Epidermal melanocyte (primary cell): ENCODE results near the gene PRKCB.
A peak's percentile ranks its signal among the peaks of the same experiment; 100 is the strongest.

Source experiments
- DNase-seq: peaks from one replicate; pipeline ENCODE4 v3.0.0; 2011; ENCODE audit warnings: low spot score; ENCODE audit not compliant: insufficient read length

PRKCB gene

DNA sequence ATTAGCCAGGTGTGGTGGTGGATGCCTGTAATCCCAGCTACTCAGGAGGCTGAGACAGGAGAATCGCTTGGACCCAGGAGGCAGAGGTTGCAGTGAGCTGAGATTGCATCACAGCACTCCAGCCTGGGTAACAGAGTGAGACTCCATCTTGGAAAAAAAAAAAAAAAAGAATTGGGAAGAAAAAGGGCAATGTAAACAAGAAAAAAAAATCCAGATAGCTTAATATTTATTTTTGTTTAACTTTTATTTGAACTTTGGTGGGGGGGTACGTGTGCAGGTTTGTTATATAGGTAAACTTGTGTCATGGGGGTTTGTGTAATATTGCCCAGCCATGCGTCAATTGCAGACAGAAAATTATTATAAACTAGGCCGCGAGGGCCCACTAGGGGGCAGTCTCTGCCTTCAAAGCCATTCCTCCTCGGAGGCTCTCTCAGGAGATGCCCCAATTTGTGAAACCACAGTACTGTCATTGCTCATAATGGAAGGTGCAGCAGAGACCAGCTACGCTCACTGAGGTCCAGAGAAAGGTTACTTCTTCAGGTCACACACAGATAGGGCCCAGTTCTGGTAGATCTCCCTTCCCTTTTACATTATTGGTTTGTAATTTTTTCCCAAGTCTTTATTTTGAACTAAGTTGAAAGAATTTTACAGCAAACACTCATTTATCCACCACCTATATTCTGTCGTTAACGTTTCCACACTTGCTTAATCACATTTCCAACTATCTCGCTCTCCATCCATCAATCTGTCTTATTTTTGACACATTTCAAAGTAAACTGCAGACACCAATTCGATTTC lies 206.2 kb downstream of the PRKCB start:
- peak; percentile 74 for DNase-seq

DNA sequence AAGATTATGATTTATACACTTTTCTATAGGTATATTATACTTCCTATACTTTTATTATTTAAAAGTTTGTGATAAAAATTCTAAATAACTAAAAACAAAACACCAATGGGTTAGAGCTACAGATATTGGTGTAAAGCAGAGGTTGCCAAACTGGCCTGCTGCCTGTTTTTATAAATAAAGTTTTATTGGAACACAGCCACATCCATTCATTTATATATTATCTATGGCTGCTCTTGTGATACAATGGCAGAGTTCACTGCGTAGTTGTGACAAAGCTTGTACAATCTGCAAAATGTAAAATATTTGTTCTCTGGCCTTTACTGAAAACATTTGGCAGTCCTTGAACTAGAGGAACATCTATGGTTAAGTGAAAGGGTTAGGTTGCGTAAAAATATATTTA lies 208.7 kb downstream of the PRKCB start:
- DNase-seq, result no peak

DNA sequence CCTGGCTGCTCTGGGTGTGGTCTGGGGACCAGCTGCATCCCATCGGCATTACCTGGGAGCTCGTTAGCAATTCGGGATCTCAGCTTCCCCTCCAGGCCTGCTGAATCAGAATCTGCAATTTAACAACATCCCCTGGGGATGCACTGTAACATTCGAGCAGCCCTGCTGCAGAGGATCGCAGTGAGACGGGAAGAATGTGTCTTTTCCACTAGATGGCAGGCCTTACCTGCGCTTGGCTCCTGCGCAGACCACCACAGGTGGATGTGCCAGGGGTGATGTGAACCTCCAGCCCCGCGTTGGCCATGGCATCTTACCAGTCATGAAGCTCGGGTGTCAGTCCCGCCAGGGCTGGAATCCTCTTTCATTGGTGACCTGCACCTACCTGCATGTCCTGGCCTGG lies 209.9 kb downstream of the PRKCB start:
- DNase-seq, result no peak

DNA sequence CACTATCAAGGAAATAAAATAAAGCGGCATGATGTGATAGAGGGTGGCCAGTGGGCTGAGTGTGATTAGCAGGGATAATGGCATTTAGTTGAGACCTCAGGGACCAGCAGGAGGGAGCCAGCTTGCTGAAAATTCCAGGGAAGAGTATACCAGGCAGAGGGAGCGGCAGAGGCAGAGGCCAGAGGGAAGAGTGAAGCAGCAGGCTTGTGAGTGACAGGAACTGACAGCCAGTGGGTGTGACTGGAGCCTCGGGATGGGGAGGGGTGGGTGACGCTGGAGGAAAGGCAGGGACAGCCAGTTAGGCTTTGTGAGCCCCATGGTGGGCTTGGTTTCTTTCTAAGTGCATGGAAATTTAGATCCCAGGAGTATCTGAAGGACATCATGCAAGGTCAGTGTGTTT lies 210.7 kb downstream of the PRKCB start:
- no peak for DNase-seq

DNA sequence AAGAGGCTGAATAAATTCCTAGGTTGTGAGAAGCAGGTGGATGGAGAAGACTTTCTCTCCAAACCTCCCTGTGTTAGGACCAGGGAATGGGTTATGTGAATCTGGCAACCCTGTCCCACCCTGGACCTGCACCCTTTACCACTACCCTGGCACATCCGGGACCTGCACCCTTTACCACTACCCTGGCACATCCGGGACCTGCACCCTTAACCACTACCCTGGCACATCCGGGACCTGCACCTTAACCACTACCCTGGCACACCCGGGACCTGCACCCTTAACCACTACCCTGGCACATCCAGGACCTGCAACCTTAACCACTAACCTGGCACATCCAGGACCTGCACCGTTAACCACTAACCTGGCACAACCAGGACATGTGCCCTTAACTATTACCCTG lies 213.3 kb downstream of the PRKCB start:
- DNase-seq, result no peak

DNA sequence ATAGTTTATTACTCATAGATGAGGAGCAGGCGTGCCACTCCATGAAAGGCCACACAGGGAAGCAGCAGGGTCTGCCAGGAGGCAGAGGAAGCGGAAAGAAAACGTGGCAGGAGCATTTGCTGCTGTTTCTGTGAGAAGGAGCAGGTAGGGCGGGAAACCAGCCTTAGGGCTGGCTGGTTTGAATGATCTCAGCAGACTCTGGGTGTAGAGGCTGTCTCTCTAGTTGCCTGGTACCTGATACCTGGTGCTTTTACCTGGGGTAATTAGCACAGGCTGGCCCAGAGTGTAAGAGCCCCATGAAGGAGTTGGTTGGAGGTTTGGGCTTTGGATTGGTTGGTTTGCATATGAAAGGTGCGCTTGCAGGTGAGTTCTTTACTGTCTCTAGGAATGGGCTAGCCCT lies 215.3 kb downstream of the PRKCB start:
- DNase-seq, result no peak

DNA sequence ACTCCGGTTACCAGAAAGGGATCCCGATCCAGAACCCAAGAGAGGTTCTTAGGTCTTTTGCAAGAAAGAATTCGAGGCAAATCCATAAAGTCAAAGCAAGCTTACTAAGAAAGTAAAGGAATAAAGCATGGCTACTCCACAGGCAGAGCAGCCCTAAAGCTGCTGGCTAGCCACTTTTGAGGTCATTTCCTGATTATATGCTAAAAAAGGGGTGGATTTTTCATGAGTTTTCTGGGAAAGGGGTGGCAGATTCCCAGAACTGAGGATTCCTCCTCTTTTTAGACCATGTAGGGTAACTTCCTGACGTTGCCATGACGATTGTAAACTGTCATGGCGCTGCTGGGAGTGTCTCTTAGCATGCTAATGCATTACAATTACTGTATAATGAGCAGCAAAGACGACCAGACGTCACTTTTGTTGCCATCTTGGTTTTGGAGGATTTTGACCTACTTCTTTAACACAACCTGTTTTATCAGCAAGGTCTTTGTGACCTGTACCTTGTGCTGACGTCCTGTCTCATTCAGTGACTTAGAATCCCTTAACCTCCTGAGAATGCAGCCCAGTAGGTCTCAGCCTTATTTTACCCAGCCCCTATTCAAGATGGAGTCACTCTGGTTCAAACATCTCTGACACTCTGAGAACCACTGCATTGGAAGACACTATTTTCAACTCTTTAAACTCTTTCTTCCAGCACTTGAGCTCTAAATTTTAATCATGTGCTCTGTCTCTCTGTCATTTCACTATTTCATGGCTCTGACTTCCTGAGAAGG lies 216.7 kb downstream of the PRKCB start:
- no peak for DNase-seq

DNA sequence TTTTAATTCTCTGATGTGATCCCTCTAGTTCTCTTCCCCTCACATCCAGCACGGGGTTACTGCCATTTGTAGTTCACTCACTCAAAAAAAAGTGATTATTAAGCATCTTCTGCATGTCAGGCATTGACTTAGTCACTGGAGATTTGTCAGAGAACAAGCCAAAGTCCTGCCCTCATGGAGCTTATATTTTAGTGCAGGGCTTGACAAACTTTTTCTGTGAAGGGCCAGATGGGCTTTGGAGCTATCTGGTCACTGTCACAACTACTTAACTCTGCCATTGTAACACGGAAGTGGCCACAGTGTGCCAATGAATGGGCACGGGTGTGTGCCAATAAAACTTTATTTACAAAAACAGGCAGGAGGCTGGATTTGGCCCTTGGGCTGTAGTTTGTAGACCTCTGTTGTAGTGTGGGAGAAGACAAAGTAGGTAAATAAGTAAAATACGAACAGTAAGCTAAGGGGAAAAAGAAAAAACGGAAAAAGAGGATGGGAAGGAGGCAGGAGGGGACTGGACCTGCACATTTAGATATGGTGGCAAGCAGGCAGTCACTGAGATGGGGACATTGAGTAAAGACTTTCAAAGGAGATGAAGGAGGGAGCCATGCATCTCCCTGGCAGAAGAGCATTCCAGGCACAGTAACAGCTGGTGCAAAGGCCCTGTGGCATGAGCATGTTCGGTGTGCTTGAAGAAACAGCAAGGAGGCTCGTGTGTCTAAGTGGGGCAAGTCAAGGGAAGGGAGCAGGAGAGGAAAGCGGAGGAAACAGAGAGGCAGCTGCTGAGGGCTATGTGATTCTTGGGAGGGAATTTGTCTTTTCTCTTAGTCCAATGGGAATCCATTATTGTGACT lies 217.5 kb downstream of the PRKCB start:
- DNase-seq, result no peak

DNA sequence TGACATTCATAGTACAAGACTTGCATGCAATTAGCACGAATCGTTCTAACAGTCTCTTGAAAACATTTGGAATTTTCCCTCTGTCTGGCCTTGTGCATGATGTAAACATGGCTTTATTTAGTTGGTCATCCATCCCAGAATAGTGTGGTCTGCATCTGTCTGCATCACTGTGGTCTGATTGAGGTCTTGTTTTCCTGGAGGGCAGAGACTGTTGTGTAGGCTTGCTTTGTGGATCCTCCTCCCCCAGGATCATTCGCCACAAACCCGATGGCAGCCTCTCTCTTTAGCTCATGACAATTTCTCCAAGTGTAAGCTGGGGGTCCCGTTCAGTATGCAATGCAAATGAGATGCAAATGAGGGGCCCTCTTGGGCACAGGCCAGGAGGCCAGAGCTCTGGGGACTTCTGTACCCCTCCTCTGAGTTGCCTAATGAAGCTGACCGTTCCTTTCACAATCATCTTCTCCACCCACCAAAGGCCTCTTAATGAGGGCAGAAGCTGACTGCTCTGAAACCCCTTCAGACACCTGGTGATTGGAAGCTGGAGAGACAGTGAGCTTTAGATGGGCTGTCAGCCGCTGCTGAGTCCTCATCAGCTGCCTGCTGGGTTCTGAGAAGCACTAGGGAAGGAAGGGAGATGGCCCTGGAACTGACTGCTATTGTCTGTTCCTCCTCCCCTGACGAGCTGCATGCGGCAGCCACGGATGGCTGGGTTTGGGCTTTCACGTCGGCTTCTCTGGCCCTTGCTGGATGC lies 219.1 kb downstream of the PRKCB start:
- no peak for DNase-seq

DNA sequence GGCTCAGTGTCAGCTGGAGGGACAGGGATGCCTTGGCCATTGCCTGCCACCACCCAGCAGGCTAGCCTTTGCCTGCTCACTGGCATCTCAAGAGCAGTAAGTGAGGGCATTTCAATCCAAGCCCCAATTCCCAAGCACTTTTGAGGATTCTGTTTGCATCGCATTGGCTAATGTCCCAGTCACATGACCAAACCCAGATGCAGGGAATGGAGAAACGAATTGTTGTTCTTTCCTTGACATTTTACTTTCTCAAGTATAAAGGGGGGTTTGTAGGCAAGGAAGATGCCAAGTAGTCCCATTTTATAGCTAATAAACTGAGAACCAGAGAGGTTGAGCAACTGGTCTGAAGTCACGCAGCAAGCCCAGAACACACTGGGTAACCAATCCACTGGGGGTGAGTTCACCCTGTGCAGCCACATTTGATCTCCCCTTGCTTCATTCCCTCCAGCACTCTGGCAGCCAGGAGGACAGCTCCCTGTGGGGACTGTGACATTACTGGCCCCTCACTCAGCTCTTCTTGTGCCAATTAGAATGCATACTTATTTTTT lies 226.6 kb downstream of the PRKCB start:
- DNase-seq, result no peak

DNA sequence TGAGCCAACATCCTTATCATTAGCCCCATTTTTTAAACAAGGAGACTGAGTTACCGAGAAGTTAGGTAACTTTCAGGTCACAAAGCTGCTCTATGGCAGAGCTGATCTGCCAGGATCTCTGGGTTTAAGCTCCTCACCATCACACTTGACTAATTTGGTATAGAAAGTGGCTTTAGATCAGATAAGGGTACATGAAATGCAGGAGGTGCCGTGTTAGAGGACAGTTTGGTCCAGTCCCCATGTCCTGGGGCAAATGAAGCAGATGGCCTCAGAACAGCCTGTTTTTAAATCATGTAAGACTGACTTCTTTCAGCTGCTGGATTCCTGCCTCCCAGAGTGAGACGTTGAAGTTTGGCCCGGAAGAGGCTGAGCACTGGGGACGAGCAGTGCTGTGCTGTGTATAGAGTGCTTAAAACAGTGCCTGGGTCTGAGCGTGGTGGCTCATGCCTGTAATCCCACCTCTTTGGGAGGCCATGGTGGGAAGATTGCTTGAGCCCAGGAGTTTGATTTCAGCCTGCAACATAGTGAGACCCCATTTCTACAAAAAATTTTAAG lies 233.3 kb downstream of the PRKCB start:
- DNase-seq, result no peak

DNA sequence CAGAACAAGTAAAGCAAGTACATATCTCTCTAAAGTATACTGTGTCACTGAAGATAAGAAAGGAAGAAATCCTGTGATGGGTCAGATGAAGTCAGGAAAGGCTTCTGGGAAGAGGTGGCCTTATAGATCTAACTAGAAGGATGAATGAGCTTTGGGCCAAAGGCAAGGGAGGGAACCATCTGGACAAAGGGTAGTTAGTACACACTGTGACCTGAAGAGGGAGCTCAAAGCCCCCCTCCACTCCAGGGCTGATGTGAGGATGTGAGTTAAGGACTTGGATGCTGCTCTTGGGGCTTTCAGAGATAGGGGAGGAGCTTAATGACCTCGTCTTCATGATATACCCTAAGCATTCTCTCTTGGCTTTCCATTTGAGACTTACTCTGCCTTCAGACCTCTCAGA lies 235.1 kb downstream of the PRKCB start:
- no peak for DNase-seq

DNA sequence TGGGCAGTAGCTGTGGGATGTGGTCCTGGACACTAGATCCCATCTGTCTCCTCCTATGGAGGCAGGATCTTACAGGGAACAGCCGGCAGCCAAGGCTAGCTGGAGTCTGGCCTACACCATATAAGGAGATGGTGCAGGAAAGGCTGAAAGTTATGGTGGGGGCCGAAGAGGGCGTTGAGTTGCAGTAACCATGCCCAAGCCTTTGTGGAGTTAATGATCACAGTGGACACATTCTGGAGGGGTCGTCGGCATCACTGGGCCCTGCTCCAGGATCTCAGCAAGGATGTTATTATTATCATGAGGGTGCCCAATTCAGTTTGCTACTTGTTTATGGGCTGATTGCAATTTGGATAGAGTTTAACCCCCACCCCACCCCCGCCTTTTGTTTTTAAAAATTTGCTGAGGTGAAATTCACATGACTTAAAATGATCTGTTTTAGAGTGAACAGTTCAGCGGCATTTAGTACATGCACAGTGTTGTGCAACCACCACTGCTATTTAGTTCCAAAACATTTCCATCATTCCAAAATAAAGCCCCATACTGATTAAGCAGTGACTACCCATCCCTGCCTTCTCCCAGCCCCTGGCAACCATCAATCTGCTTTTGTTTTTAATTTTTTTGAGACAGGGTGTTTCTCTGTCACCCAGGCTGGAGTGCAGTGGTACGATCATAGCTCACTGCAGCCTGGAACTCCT lies 236.0 kb downstream of the PRKCB start:
- no peak for DNase-seq

DNA sequence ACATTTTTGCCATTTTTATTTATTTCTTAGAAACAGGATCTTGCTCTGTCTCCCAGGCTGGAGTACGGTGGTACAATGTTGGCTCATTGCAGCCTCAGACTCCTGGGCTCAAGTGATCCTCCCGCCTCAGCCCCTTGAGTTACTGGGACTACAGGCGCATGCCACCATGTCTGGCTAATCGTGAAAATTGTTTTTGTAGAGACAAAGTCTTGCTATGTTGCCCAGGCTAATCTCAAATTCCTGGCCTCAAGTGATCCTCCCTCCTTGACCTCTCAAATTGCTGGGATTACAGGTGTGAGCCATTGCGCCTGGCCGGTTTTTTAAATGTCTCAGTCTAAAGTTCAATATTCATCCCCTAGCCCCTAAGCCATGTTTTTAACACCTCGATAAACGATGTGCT lies 237.5 kb downstream of the PRKCB start:
- no peak for DNase-seq

DNA sequence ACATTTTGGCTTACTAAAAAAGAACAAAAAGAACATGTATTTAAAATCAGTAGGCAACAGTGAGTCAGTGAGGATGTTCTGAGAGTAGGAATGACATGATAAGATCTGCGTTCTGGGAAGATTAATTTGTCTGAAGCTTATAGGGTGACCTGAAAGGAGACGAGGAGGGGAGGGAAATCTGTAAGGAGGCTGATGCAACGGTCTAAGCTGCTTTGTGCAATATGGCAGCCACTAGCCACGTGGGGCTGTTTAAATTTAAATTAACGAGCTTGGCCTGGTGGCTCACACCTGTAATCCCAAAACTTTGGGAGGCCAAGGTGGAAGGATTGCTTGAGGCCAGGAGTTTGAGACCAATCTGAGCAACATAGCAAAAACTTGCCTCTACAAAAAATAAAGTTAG lies 238.8 kb downstream of the PRKCB start:
- DNase-seq, result no peak

DNA sequence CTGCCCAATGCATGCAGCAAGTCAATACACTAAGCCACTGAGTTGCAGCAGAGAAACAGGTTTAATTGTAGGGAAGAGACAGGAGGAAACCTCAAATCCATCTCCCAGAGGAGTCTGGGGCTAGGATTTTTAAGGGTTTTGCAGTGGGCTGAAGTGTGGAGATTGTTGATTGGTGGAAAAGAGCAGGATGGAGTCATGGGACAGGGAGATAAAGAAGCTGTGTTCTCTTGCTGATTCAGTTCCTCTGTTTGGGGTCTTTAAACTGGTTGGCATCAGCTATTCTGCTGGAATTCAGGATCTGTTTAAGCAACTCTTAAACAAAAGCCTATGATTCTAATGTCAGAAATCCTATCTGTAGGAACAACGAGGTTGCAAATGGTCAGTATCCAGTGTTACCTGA lies 239.5 kb downstream of the PRKCB start:
- no peak for DNase-seq

DNA sequence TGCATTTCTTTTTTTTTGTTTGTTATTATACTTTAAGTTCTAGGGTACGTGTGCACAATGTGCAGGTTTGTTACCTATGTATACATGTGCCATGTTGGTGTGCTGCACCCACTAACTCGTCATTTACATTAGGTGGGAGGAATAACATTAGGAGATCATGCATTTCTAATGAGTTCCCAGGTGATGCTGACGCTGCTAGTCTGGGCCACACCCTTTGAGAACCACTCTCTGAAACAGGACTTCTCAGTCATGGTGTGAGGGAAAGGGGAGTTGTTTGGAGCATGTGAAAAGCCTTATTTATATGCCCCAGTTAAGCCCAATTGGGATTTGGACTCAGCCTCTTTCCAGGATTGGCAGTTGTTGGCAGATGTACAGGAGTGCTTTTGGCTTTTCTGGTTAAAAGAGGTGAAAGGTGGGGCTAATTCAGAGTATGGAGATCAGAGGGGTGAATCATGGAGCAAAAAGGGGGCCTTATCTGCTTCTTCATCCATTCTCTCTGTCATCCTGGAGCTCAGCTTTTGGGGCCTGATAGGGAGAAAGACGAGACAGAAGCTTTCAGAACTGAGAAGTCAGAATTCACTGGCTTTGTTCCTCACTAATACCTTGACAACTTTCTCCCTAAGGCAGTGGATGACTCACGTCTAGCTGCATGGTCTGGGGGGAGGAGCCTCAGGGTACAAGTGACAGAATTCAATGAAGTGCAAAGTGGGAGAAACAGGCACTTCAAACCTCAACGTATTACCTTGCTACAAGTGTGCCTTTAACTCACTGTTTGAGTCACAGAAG lies 240.3 kb downstream of the PRKCB start:
- DNase-seq, result no peak

DNA sequence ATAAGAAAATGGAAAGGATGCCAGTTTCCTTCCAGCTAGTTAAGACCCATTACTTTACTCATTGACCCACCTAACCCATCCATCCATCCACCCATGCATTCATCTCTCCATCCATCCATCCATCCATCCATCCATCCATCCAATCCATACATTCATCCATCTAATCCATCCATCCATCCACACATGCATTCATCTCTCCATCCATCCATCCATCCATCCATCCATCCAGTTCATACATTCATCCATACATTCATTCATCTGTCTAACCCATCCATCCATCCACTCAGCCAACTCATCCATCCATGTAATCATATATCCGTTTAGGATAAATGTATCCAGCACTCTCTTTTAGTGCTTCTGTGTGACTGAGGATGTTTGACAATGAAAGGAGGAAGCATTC lies 241.5 kb downstream of the PRKCB start:
- DNase-seq, result no peak

DNA sequence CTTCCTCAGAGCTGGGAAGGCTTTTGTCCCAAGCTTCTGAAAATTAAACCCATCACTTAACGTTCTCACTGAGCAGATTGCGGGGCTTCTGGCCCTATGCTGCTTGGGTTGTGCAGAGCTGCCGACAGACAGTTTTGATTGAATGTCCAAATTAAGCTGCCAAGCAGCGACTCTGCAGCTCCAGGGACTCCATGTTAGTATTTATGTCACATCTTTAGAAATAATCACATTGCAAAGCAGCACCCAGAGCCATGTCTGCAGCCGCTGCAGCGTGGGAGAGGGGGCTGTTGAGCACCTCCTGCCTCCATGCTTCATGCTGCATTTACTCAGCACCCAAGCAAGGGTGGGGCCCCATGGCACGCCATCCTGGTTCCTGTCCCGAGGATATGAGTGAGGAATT lies 242.2 kb downstream of the PRKCB start:
- no peak for DNase-seq
